Right renal pelvis (tissue), 4 donors: ENCODE data around the gene SORL1. TPM values are rescaled to one million over a fixed set of nuclear protein-coding genes. Genes with fewer than 3 reads are reported as not detected.
"Not testable (repeated sequence)": the region's sequence is repeated elsewhere in the genome, so short reads cannot be mapped to it uniquely, and the experiment has no call there.

Source experiments
- DNase-seq, 4 donors: peaks; one replicate each; pipeline ENCODE4 v3.0.0-alpha.2; 2013; ENCODE audit warnings: low read depth in 4 of 4, low spot score in 3 of 4, missing footprints in 1 of 4
- polyA plus RNA-seq, 4 donors: library from polyadenylated mRNA; unstranded; fragments of 120-200 nt; gene quantifications; one replicate each; pipeline ENCODE4 v1.2.1, GENCODE V29; 2013; ENCODE audit not compliant: insufficient read length in 4 of 4

The SORL1 gene
- polyA plus RNA-seq, 4 donors, result 34.3 to 63.0 (median 35.5) TPM

DNA sequence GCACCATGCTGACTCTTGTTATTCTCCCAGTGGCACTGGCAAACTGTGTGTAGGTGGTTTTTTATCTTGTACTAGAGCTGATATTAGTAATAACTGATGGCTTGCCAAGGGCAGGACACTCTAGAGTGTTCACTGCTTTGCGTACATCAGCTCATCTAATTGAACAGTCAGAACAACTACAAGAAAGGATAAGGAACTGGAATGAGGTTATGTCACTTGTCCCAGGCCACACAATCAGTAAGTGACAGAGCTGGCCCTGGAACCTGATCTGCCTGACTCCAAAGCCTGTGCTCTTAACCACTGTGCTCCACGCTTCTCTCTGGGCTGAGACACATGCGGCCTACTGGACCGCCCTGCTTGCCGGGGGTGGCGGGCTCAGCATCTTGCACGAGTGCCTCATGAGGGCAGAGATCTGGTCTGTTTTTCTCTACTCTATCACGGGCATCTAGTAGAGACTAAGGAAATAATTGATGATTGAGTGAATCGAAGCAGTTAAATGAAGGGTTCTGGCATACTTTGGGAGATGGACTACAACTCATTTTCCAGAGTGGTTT is 156.5 kb downstream of the SORL1 start:
- DNase-seq, result no peak

DNA sequence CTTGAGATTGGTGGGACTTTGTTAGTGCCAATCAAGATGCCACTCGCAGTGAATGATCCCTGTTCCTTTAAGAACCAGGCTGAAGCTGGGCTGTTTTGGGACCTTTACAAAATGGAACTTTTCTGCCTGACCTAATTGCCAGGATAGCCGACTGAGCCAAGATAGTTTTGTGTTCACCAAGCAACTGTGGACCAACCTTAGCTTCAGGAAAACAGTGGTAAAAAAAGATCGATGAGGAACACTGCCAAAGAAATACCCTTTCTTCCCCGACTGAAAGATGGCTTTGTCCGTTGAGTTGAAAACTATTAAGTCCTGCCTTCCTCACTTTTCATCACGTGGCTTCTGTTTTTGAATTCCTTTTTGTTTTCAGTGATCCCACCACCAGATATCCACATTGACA is 158.6 kb downstream of the SORL1 start:
- DNase-seq, result no peak

DNA sequence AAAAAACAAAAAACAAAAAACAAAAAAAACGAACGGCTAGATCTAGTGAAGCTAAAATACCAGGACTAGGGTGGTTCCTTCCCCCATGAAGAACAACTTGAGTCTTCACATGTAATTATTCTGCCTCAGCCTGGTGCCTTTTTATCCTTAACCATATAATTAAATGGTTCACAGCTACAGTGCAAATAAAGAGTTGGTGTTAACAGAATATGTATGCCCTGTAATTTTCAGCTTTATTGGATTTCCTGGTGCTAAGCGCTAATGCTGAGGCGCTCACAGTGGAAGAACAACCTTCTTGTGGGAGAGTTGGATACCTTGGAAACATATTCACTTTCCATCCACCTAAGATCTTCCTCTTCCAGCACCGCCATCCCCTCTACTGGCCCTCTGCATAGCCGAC is 159.1 kb downstream of the SORL1 start:
- DNase-seq, result no peak

DNA sequence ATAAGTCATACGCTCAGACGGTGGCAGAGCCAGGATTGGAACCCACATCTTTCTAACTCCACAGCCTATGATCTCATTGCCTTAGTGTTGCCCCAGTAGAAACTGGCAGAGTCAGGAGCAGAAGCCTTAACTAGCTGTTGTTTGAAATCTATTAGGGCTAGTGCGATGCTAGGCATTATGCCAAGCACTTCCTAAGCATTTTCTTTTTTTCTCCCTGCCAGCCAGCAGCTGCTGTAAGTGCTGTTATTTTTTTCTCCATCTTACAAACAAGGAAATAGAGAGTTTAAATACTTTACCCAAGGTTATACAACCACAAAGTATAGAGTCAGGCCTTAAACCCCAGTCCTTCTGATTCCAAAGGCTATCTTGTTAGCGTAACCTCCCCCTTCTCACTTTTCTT is 161.6 kb downstream of the SORL1 start:
- no peak for DNase-seq

DNA sequence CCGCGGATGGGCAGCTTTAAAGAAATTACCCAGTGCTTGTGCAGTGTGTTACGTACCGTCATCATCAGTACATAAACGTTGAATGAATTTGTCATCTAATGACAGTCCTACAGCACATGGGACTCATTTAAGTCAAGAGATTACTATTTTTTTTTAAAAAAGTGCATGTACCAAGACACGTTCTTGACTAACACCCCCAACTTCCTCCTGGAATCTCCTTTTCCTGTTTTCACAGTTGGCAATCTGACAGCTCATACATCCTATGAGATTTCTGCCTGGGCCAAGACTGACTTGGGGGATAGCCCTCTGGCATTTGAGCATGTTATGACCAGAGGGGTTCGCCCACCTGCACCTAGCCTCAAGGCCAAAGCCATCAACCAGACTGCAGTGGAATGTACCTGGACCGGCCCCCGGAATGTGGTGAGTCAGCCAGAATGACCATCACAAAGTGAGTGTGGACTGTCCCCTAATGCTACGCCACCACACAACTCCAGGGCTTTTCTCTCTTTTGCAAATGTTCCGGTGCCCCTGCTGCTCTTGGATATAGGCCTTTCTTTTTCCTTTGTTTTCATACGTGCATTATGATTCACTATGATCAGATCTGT is 162.6 kb downstream of the SORL1 start:
- no peak for DNase-seq

DNA sequence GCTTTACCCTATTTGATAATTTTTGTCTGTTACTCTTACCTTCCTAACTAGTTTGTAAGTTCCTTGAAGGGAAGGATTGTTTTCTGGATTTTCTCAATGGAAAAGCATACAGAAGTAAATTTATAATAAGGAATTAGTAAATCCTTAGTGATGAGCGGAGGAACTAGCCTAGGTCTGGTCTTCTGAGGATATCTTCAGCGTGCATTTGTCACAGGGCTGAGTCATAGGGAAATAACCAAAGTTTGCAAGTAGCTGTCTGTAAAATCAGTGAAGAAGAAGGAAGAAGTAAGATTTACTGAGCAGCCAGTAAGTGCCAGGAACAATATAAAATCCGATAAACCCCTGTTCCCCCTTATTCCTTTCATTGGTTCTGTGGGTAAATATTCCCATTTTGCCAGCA is 163.4 kb downstream of the SORL1 start:
- no peak for DNase-seq

DNA sequence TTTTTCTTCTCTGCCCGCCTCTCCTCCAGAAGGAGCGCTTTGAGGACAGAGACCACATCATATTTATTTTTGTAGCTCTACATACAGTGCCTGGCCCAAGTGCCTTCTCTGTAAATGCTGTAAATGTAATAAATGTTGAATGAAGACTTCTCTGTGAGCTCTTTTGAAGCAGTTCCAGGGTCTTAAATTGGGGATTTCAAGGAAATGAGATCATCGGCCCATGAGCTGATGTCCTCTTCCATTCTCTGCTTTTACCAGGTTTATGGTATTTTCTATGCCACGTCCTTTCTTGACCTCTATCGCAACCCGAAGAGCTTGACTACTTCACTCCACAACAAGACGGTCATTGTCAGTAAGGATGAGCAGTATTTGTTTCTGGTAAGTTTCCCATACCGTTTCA is 166.4 kb downstream of the SORL1 start:
- DNase-seq, result no peak

DNA sequence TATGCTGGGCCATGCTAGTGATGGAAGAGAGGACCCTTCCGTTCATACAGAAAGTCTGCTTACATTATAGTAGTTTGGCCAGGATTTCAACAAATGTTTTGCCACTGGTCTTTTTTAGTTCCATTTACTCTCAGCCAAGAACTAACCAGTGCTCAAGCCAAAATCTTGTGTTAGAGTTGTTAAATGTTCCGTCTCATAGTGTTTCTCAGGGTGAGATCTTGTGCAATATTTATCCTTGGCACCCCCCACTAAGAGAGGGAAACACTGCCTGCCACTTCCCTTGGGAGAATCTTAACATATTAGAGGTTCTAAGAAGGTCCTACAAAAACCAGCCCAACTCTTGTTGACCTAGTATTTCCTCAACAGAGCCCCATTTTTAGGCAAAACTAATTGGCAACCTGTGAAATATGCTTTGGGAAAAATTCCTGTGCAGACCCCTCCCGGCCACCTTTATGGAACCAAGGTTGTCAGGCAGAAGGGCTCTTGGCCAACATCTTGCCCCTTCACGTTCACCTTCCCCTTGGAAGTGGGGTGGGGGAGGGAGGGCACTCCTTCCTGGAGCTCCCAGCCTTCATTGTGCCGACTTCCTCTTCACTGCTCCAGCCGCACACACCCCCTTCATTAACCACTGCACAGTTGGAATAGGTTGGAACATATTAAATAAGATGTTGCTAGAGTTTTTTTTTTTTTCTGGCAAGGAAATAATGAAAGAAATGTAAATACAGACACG is 173.8 kb downstream of the SORL1 start:
- no peak for DNase-seq

DNA sequence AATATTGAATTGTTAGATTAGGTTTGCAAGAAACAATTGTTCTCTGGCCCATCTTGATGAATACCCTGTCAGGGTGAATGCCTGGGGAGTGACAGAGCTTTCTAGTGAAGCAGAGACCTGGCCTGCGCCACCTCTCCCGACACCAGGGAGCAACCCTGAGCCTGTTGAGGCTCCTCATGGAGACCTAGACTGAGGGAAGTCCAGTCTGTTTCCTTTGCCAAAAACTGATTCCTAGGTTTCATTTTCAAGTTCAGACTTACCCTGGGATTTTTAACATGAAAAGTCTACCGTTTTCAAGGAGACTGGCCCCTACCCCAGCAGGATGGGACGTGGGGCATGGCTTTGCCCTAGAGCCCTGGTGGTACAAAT is 174.4 kb downstream of the SORL1 start:
- no peak for DNase-seq

DNA sequence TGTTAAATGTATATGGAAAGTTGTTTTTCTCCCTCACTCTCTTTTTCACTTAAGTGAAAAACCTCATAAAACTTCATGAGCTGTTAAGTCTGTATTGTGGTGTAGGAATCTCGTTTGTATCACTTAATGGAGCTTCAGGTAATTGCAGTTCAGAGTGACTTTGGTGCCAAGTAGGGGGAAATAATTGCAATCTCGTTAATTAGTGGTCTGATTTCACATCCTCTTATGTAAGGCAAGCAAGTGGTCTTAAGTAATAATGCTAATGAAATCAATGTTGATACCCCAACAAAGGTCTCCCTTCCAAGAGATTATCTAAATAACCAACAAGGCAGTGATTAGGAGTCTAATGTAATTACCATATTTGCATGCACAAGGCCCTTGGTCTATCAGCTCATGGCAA is 174.9 kb downstream of the SORL1 start:
- no peak for DNase-seq

DNA sequence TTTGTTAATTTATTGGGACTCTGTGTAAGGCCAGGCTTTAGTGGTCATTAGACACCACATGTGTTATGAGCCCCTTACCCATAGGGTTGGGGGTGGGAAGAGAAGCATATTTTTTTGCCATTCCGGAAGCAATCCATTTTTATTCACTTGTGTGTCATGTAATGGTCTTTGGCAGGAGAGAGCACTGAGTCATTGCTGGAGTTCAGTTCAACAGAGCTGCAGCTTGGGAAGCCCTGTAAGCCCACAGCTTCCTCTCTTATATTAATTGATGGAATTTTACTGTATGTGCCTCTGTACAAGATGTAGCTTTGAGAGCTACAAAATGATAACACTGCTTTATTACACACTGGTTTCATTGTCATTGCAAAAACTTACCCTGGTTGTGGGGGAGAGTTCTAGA is 177.9 kb downstream of the SORL1 start:
- no peak for DNase-seq

DNA sequence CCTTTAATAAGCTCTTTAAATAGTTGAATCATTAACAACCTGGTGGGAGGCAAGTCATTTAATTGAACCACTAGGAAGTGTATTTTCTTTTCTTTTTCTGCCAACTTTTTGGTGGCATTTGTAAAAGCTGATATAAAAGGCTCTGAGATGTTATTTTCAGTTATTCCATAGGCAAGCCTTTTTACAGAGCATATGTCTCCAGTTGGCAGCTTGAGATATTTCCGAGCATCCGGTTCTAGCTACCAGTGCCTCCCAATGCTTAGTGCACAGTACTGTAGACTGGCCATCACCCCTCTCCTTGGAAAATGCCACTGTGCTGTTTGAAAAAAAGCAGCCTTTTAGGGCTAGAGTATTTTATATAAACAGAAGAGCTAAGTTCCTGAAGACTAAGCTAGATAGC is 179.3 kb downstream of the SORL1 start:
- no peak for DNase-seq

DNA sequence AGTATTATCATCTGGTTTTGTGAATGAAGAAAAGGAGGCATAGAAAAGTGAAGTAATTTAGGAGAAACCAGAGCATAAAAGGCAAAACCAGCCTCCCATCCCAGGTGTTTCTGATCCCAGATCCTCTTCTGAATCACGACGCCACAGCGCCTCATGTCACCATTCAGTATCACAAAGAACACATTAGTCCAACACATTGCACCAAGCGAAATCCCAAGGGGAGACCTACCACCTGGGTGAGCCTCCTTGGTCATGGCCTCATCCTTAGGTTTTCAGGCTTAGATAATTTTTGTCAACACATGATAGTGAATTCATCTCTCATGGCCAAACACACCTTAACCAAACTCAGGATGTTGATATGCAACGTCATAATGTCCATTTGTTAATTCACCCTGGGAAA is 182.2 kb downstream of the SORL1 start:
- DNase-seq, result no peak

DNA sequence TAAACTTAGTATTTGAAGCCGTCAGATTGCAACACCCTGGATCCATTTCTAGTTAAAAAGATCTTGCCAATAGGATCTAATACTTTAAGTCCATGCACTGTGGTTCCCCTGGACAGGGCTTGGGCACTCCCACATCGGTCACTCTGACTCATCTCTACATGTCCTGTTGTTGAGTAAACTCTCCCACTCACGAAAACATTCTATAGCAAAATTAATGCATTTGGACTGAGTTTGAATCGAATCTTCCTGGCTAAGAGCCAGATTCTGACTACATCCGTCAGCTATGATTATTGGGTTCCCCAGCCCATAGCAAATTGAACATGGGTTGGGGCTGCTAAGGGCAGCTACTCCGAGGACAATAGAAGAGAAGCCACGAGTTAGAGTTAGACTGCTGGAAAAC is 182.8 kb downstream of the SORL1 start:
- no peak for DNase-seq

DNA sequence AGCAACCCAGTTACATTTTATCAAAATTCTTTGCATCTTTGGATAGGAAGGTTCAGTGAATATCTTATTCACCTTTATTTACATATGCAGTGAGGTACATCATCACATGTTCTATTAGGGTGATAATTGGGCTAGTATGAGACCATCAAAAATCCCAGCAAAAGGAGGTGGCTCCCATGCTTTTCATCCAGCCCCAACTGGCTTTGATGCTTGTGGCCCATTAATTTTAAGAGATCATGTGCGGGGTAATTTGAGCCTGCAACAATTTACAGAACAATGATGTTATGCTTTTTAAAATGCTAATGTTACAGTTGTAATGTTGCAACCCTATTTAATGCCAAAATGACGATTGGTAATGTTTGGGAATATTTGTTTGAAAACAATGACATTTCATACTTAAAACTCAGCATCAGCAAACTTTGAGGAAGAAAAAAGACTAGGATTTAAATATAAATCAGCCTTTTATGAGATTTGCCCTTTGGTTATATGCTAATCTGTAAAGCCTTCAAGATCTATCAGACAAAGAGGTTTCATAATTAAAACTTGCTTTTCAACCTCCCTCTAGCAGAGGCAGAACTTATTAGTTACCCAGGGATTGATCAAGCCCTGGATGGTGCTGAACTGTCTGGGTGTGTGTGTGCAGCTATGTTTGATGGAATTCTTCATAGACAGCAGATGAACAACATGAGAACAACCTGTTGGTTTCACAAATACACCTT is 184.1 kb downstream of the SORL1 start:
- DNase-seq, result no peak

DNA sequence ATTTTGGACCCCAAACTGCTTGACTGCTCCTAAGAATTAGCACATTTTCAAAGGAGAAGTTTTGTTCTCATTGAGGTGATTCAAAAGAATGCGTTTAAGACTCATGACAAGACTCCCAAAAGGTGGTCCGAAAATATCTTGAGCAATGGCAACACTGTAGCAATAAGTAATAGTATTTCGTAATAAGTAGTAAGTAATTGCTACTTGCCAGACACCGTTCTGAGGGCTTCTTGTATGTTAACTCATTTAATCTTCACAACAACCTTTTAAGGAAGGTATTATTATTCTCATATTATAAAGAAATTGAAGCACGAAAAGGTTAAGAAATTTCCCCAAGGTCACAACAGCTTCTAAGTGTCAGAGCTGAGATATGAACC is 184.7 kb downstream of the SORL1 start:
- DNase-seq, result no peak

DNA sequence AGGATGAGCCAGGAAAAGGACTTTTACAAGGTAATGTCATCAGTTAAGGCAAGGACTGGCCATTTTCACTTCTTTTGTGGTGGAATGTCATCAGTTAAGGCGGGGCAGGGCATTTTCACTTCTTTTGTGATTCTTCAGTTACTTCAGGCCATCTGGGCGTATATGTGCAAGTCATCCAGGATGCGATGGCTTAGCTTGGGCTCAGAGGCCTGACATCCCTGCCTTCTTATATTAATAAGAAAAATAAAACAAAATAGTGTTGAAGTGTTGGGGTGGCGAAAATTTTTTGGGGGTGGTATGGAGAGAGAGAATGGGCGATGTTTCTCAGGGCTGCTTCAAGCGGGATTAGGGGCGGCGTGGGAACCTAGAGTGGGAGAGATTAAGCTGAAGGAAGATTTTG is 185.5 kb downstream of the SORL1 start:
- not testable (repeated sequence) for DNase-seq

DNA sequence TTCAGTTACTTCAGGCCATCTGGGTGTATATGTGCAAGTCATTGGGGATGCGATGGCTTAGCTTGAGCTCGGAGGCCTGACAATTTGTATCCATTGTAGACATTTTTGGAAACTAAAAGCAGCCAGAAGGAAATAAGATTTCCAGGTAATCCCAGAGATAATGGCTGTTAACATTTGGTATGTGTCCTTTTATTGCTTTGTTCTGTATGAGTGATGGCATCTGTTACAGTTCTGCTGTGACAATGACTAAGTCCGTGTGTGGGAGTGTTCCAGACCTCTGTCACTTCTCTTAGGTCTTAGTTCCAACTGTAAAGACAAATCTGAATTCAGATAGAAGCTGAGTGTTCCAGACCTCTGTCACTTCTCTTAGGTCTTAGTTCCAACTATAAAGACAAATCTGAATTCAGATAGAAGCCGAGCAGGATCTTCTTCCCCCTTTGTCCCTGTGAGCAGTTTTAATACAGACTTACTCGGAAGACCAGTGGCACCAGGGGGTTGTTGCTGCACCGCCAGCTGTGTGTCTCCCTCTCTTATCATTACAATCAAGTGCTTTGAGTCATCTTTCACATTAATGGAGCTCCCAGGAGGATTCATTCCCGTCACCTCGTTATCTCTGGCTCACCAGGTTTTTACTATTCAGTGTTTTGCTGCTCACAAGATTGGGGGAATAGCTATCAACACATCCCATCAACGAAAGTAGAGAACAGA is 191.5 kb downstream of the SORL1 start:
- DNase-seq, result no peak

DNA sequence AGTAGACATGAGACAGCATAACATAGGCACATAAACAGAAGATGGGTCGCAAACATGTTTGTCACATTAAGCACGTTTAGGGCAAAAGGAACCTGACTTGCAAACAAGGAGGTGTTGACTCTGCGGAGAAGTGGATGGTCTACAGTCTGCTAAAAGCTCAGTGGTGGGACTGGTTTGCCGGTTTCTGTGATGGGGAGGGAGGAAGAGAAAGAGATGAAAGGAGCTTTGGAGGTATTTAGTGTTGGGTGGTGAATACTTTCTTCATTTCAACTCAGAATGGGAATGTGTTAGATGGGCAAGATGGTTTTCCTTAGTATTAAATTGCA is 192.0 kb downstream of the SORL1 start:
- DNase-seq, result no peak

DNA sequence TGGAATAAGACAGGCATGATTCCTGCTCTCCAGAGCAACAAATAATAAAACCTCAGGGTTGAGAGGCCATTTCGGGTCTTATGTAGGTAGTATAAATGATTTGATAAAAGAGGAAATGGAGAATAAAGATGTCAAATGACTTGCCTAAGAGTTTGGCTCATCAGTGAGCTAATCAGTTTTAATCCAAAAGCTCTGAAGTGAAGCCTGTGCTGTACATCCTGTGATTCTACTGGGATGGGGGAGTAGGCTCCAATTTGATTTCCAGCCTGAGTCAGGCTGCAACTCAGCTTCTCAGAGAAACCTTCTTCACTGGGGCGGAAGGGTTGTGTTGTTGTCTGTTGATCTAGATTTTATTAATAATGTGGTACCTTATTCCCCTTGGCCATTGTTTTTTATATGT is 192.9 kb downstream of the SORL1 start:
- no peak for DNase-seq

DNA sequence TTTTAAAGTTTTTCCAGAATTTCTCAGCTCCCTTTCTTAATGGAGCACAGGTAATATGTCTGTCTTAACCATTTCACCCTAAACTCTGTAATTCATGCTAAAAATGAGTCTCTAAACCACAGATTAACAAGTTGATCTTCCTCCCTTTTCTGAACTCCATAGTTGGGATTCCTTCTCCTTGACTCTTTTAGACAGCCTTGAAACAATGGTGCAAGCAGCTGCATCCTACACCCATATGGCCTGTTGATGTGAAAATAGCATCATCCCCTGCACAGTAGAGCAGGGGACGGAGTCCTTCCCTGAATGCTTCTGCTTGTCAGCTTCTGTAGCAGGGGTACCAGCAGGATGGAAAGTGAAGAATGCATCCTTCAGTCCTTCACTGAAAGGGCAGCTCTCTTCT is 193.5 kb downstream of the SORL1 start:
- DNase-seq, result no peak
